H1 (cell line): ENCODE results near the gene ADGRL3. TPM values are rescaled to one million over a fixed set of nuclear protein-coding genes. Genes with fewer than 3 reads are reported as not detected.

ENCODE experiments used
- CTCF ChIA-PET: fragments of 300-600 bp; sonication (Branson Sonifier 250); formaldehyde crosslinking; loops from one replicate; lab custom pipeline; 2021; ENCODE audit not compliant: partially characterized antibody; lab: Charles Lee
- POLR2A ChIA-PET: fragments of 300-600 bp; sonication (Branson Sonifier 250); formaldehyde crosslinking; loops from one replicate; lab custom pipeline; 2021; ENCODE audit warnings: inconsistent platforms; ENCODE audit not compliant: partially characterized antibody; lab: Charles Lee
- DNase-seq, 2 experiments: peaks; one replicate each; pipeline versions ENCODE4 v3.0.0 to v3.0.0-alpha.2; 2010 to 2022; ENCODE audit warnings: low spot score in 2 of 2, low read depth in 1 of 2, mixed read lengths in 1 of 2
- FAIRE-seq: peaks from 2 replicates; lab custom pipeline; 2011; peaks lifted over from hg19 to GRCh38; lab: Jason Lieb, UNC
- H2AFZ ChIP-seq: 2 replicates; pipeline ENCODE4 v1.8.1; 2012; ENCODE audit warnings: low read length, inconsistent platforms
- H2AK5ac ChIP-seq: 2 replicates; pipeline ENCODE4 v1.6.1; 2013; ENCODE audit warnings: low read depth, low read length
- H2BK120ac ChIP-seq: replicated peaks from 2 replicates; pipeline ENCODE3; 2013; ENCODE audit warnings: low read depth, low read length, inconsistent platforms
- H2BK12ac ChIP-seq: 2 replicates; pipeline ENCODE4 v1.6.1; 2013; ENCODE audit warnings: low read depth, low read length
- H2BK15ac ChIP-seq: 2 replicates; pipeline ENCODE4 v1.6.1; 2013; ENCODE audit warnings: low read length
- H2BK20ac ChIP-seq: 2 replicates; pipeline ENCODE4 v1.6.1; 2013; ENCODE audit warnings: low read length
- H2BK5ac ChIP-seq: 2 replicates; pipeline ENCODE4 v1.6.1; 2013; ENCODE audit warnings: low read depth, low read length
- H3K14ac ChIP-seq: 2 replicates; pipeline ENCODE4 v1.6.1; 2013; ENCODE audit warnings: inconsistent platforms; ENCODE audit not compliant: insufficient read length
- H3K18ac ChIP-seq: 2 replicates; pipeline ENCODE4 v1.6.1; 2013; ENCODE audit warnings: low read length; ENCODE audit errors: extremely low read depth
- H3K23ac ChIP-seq: 2 replicates; pipeline ENCODE4 v1.6.1; 2013; ENCODE audit warnings: inconsistent platforms; ENCODE audit not compliant: insufficient read length
- H3K23me2 ChIP-seq: 2 replicates; pipeline ENCODE4 v1.6.1; 2013; ENCODE audit warnings: low read depth, low read length
- H3K27ac ChIP-seq: 2 replicates; pipeline ENCODE4 v1.6.1; 2011; ENCODE audit warnings: low read depth, low read length, inconsistent platforms
- H3K27me3 ChIP-seq, 4 experiments: replicated peaks in 1 of 4; 1 replicate in 1 of 4; 2 replicates in 3 of 4; pipeline versions ENCODE4 v1.6.1 to v1.8.1; 2011 to 2013; ENCODE audit warnings: low read length in 3 of 4, mild to moderate bottlenecking in 3 of 4, inconsistent platforms in 2 of 4, mixed read lengths in 2 of 4, moderate library complexity in 1 of 4; ENCODE audit not compliant: control insufficient read depth in 3 of 4, insufficient read depth in 3 of 4; ENCODE audit errors: extremely low read depth in 1 of 4
- H3K36me3 ChIP-seq, 4 experiments: 2 replicates each; pipeline versions ENCODE4 v1.6.1 to v1.8.1; 2011 to 2013; ENCODE audit warnings: mild to moderate bottlenecking in 4 of 4, low read length in 3 of 4, moderate library complexity in 2 of 4, control low read depth in 1 of 4, inconsistent platforms in 1 of 4; ENCODE audit not compliant: insufficient read depth in 4 of 4, control insufficient read depth in 2 of 4
- H3K4ac ChIP-seq: replicated peaks from 2 replicates; pipeline ENCODE3; 2013; ENCODE audit warnings: low read length, low read depth, mixed read lengths, inconsistent platforms; ENCODE audit not compliant: insufficient read length
- H3K4me1 ChIP-seq, 4 experiments: replicated peaks in 1 of 4; 1 replicate in 1 of 4; 2 replicates in 3 of 4; pipeline versions ENCODE4 v1.6.1 to v1.8.1; 2011 to 2013; ENCODE audit warnings: low read length in 3 of 4, inconsistent platforms in 2 of 4, mixed read lengths in 1 of 4; ENCODE audit not compliant: insufficient read depth in 4 of 4, control insufficient read depth in 3 of 4
- H3K4me2 ChIP-seq, 2 experiments: 2 replicates each; pipeline versions ENCODE4 v1.6.1 to v1.8.1; 2011 to 2013; ENCODE audit warnings: low read depth in 2 of 2, low read length in 2 of 2, control low read depth in 1 of 2, inconsistent platforms in 1 of 2, mild to moderate bottlenecking in 1 of 2; ENCODE audit not compliant: insufficient read depth in 1 of 2
- H3K4me3 ChIP-seq, 4 experiments: fragments of 200-600, 300-600 bp in 1 of 4; sonication (generic), shearing (Covaris generic), sonication (Bioruptor Twin) in 1 of 4; 2 replicates each; pipeline versions ENCODE4 v1.5.1 to v1.8.1; 2011 to 2016; ENCODE audit warnings: low read length in 4 of 4, low read depth in 3 of 4, control low read depth in 2 of 4, inconsistent platforms in 2 of 4, mild to moderate bottlenecking in 2 of 4, mixed read lengths in 1 of 4, moderate library complexity in 1 of 4; ENCODE audit not compliant: insufficient read depth in 2 of 4; ENCODE audit errors: extremely low read depth in 1 of 4
- H3K56ac ChIP-seq: replicated peaks from 2 replicates; pipeline ENCODE3; 2013; ENCODE audit warnings: low read depth, mild to moderate bottlenecking, mixed read lengths, low read length, inconsistent platforms; ENCODE audit not compliant: insufficient read length
- H3K79me1 ChIP-seq: 2 replicates; pipeline ENCODE4 v1.6.1; 2013; ENCODE audit warnings: low read depth, low read length, control low read depth
- H3K79me2 ChIP-seq, 2 experiments: 2 replicates each; pipeline versions ENCODE4 v1.6.1 to v1.8.1; 2012 to 2013; ENCODE audit warnings: low read length in 2 of 2, mild to moderate bottlenecking in 2 of 2, inconsistent platforms in 1 of 2; ENCODE audit not compliant: insufficient read depth in 2 of 2, control insufficient read depth in 1 of 2
- H3K9ac ChIP-seq, 4 experiments: replicated peaks in 1 of 4; 1 replicate in 1 of 4; 2 replicates in 3 of 4; pipeline versions ENCODE4 v1.6.1 to v1.8.1; 2011 to 2013; ENCODE audit warnings: low read depth in 3 of 4, low read length in 3 of 4, control low read depth in 2 of 4, mild to moderate bottlenecking in 2 of 4, moderate library complexity in 2 of 4, inconsistent platforms in 1 of 4; ENCODE audit errors: extremely low read depth in 1 of 4
- H3K9me3 ChIP-seq, 2 experiments: 2 replicates each; pipeline versions ENCODE4 v1.6.1 to v1.8.1; 2012 to 2013; ENCODE audit warnings: mild to moderate bottlenecking in 2 of 2, moderate library complexity in 2 of 2, control low read depth in 1 of 2, inconsistent platforms in 1 of 2, low read depth in 1 of 2, low read length in 1 of 2, mixed read lengths in 1 of 2; ENCODE audit not compliant: insufficient read depth in 2 of 2
- H4K20me1 ChIP-seq, 2 experiments: replicated peaks in 1 of 2; 2 replicates each; pipeline versions ENCODE3 to v1.8.1; 2011 to 2013; ENCODE audit warnings: inconsistent platforms in 2 of 2, low read length in 2 of 2, mild to moderate bottlenecking in 1 of 2; ENCODE audit not compliant: insufficient read depth in 2 of 2, control insufficient read depth in 1 of 2
- H4K5ac ChIP-seq: 2 replicates; pipeline ENCODE4 v1.6.1; 2013; ENCODE audit warnings: low read length, low read depth, mixed read lengths, inconsistent platforms; ENCODE audit not compliant: insufficient read length
- H4K8ac ChIP-seq: 2 replicates; pipeline ENCODE4 v1.8.0; 2013; ENCODE audit warnings: mild to moderate bottlenecking, moderate library complexity, low read length, inconsistent platforms; ENCODE audit not compliant: insufficient read depth; ENCODE audit errors: extremely low read depth
- H4K91ac ChIP-seq: replicated peaks from 2 replicates; pipeline ENCODE3; 2013; ENCODE audit warnings: low read length, mixed read lengths, inconsistent platforms; ENCODE audit not compliant: insufficient read length
- CBX8 ChIP-seq: fragments of 300-800, 300-1000 bp; sonication (generic); IDR thresholded peaks from 2 replicates; pipeline ENCODE4 v1.7.1; 2016; ENCODE audit warnings: low read depth, low read length, borderline replicate concordance
- CEBPB ChIP-seq: IDR thresholded peaks from 2 replicates; pipeline ENCODE4 v1.6.1; 2012; ENCODE audit warnings: low read depth, low read length
- E2F6 ChIP-seq: IDR thresholded peaks from 2 replicates; pipeline ENCODE4 v1.6.1; 2012; ENCODE audit warnings: inconsistent platforms
- GTF2F1 ChIP-seq: IDR thresholded peaks from 2 replicates; pipeline ENCODE4 v1.6.1; 2012; ENCODE audit warnings: low read depth, low read length, improper control_type of control experiment, borderline replicate concordance
- KDM1A ChIP-seq: fragments of 200-600, 300-600 bp; sonication (generic); IDR thresholded peaks from 2 replicates; pipeline ENCODE4 v1.7.1; 2016; ENCODE audit warnings: mild to moderate bottlenecking, low read length, borderline replicate concordance
- PHF8 ChIP-seq: fragments of 200-600 bp; sonication (generic); conservative IDR thresholded peaks from 2 replicates; pipeline ENCODE4 v1.7.1; 2012; ENCODE audit warnings: low read depth, mild to moderate bottlenecking, inconsistent platforms, low read length, moderate library complexity
- RAD21 ChIP-seq, 2 experiments: IDR thresholded peaks in 1 of 2; conservative IDR thresholded peaks in 1 of 2; 2 replicates each; pipeline ENCODE4 v1.6.1; 2011; ENCODE audit warnings: low read depth in 2 of 2, low read length in 2 of 2, improper control_type of control experiment in 1 of 2, inconsistent platforms in 1 of 2, mild to moderate bottlenecking in 1 of 2, moderate library complexity in 1 of 2
- RNF2 ChIP-seq: fragments of 200-900, 300-1000 bp; sonication (generic); IDR thresholded peaks from 2 replicates; pipeline ENCODE4 v1.7.1; 2016; ENCODE audit warnings: borderline replicate concordance, low read depth, mild to moderate bottlenecking, antibody characterized with exemption, low read length; ENCODE audit not compliant: poor library complexity, severe bottlenecking; ENCODE audit errors: missing control alignments
- TEAD4 ChIP-seq: IDR thresholded peaks from 2 replicates; pipeline ENCODE4 v1.6.1; 2012; ENCODE audit warnings: low read depth, low read length, inconsistent platforms, mixed read lengths
- WGBS, 2 experiments: shearing (Covaris generic) in 1 of 2; methylation state at CpG; one replicate each; pipeline versions ENCODE4 v1.1.6 to v1.1.7; 2013 to 2015; ENCODE audit warnings: low lambda C conversion rate in 2 of 2, mixed read lengths in 2 of 2, inconsistent platforms in 1 of 2, low coverage in 1 of 2, missing lambda C conversion rate in 1 of 2; ENCODE audit not compliant: insufficient replicate concordance in 2 of 2, insufficient coverage in 1 of 2, insufficient read length in 1 of 2; ENCODE audit errors: extremely low coverage in 1 of 2, missing lambda C conversion rate in 1 of 2; 5-methylcytosine and 5-hydroxymethylcytosine counted together
- polyA plus RNA-seq, 7 experiments: library from polyadenylated mRNA; depleted of rRNA in 3 of 7; stranded (reverse) in 5 of 7; unstranded in 2 of 7; fragments of >200 nt in 5 of 7; fragments of 200-250 nt in 2 of 7; gene quantifications; 1 replicate in 5 of 7; 2 replicates in 1 of 7; 4 replicates in 1 of 7; pipeline versions ENCODE4 v1.2.1 to v1.2.3, GENCODE V29; 2011 to 2013; ENCODE audit warnings: missing spikeins in 2 of 7, mixed read lengths in 2 of 7
- total RNA-seq: library from RNA; stranded (reverse); fragmentation: NEBNext Ultra II Directional; extraction: Animal tissue kit (Norgen Biotek cat#: 25700); gene quantifications from 2 replicates; pipeline ENCODE4 v1.2.1, GENCODE V29; 2021

ADGRL3 gene
- total and polyA plus RNA-seq, 2 of the 8 experiments (the other 6 are each of a cell fraction or from before 2014, with no cell fraction given), result 6.6 to 13.0 TPM

GRCh38 chr4:61239250-61239649, 39.1 kb downstream of the ADGRL3 start:
- peaks cover 0 to 2% of the 10 kb centered on the region in 2 experiments for H4K20me1 ChIP-seq
- H4K8ac ChIP-seq, result no peak overlapping the region
- H3K18ac ChIP-seq, result no peak overlapping the region
- no peak overlapping the region for H3K14ac ChIP-seq
- no peak overlapping the region for H3K4ac ChIP-seq
- H3K9me3 ChIP-seq, result no peaks in the 10 kb centered on the region
- H4K91ac ChIP-seq, result no peak overlapping the region
- peaks cover 0 to 5% of the 10 kb centered on the region in 2 experiments; a peak in 1 of 4 replicates for H3K79me2 ChIP-seq
- no peaks in the 10 kb centered on the region for H3K4me1 ChIP-seq
- no peak overlapping the region for H3K9ac ChIP-seq
- H3K23me2 ChIP-seq, result no peaks in the 10 kb centered on the region
- H2BK120ac ChIP-seq, result no peak overlapping the region
- no peak overlapping the region for H3K56ac ChIP-seq
- no peak for DNase-seq
- CTCF ChIA-PET, result no interaction called here
- no peak overlapping the region for H3K4me2 ChIP-seq
- H3K36me3 ChIP-seq, result no peaks in the 10 kb centered on the region
- WGBS, 2 experiments, result 80% methylated on average over 1 of the region's 1 CpG; no CpG with 5 or more reads in 1 of the 2 experiments
- no peak overlapping the region for H2BK20ac ChIP-seq
- H2BK12ac ChIP-seq, result no peak overlapping the region
- H2AFZ ChIP-seq, result no peak overlapping the region
- no peak for TF ChIP-seq CEBPB
- no peak for TF ChIP-seq E2F6
- TF ChIP-seq PHF8, result no peak
- no peak for TF ChIP-seq RAD21 (IDR thresholded peaks at IDR 0.05 in 1 of 2, conservative IDR thresholded peaks at IDR 0.05 in 1 of 2; ENCODE audit: low read depth in 2 of 2, low read length in 2 of 2)
- TF ChIP-seq RNF2, result no peak
- no peak for TF ChIP-seq KDM1A
- TF ChIP-seq CBX8, result no peak
- TF ChIP-seq GTF2F1, result no peak
- TF ChIP-seq TEAD4, result no peak
- TF ChIP-seq, all 59 proteins: peak for 0
- Histone ChIP-seq H4K5ac (no peak overlapping the region), H3K27me3 (no peaks in the 10 kb centered on the region), H3K4me3 (no peak overlapping the region), H2BK5ac (no peak overlapping the region), H3K79me1 (no peaks in the 10 kb centered on the region), H2BK15ac (no peak overlapping the region), H3K27ac (no peak overlapping the region), H2AK5ac (no peak overlapping the region), H3K23ac (no peak overlapping the region)
- POLR2A ChIA-PET, result no interaction called here
- no peak for FAIRE-seq
